ENCODE results near the gene GRK1. TPM values are rescaled to one million over a fixed set of nuclear protein-coding genes. Genes with fewer than 3 reads are reported as not detected.

GRK1 gene
- total RNA-seq, 1 donor from 2014 or later, result 1.1 TPM

DNA sequence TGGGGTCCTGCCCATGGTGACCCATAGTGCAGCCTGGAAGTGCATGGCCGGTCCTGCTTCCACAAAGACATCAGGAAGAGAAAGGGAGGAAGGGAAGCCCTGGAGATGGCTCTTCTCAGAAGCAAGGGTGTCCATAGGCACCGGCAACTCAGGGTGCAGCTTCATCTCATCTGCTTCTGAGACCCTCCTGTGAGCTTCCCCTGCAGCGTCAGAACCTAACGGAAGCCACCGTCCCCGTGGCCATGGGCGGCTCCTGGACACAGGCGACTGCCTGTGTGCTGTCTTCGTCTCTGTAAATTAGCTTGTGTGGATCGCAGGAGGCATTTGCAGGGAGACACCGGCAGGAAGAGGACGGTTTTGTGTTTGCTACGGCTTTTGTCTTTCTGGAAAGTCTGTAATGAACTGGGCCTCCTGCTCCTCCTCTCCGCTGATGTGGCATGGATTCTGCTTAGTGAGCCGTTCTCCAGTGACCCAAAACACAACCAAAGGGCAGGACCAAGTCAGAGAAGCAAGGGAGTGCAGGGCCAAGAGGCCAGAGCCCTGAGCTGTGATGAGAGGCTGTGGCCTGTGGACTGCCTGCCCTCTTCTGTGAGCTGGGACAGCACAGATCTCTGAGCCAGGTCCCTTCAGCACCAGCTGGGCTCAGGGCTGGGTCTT is 11.5 kb upstream of the GRK1 start:
- DNase-seq (ENCODE audit: low spot score, unreplicated experiment), result no peak
- H3K27ac Mint-ChIP-seq, result no peak overlapping the region
- H3K4me1 Mint-ChIP-seq (ENCODE audit: low read depth), result peaks cover 2% of the 10 kb centered on the region
- no peak overlapping the region for H3K4me3 Mint-ChIP-seq (ENCODE audit: low read depth)
- H3K36me3 Mint-ChIP-seq (ENCODE audit: insufficient read depth), result no peaks in the 10 kb centered on the region
- TF ChIP-seq, protein P1, sequence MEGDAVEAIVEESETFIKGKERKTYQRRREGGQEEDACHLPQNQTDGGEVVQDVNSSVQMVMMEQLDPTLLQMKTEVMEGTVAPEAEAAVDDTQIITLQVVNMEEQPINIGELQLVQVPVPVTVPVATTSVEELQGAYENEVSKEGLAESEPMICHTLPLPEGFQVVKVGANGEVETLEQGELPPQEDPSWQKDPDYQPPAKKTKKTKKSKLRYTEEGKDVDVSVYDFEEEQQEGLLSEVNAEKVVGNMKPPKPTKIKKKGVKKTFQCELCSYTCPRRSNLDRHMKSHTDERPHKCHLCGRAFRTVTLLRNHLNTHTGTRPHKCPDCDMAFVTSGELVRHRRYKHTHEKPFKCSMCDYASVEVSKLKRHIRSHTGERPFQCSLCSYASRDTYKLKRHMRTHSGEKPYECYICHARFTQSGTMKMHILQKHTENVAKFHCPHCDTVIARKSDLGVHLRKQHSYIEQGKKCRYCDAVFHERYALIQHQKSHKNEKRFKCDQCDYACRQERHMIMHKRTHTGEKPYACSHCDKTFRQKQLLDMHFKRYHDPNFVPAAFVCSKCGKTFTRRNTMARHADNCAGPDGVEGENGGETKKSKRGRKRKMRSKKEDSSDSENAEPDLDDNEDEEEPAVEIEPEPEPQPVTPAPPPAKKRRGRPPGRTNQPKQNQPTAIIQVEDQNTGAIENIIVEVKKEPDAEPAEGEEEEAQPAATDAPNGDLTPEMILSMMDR (IDR thresholded peaks at IDR 0.05; ENCODE audit: unreplicated experiment), result no peak
- H3K27me3 Mint-ChIP-seq, result no peaks in the 10 kb centered on the region
- no peaks in the 10 kb centered on the region for H3K9me3 Mint-ChIP-seq (ENCODE audit: low read depth)

- peaks cover 2% of the 10 kb centered on the region for H3K4me1 Mint-ChIP-seq (ENCODE audit: low read depth)
- H3K27me3 Mint-ChIP-seq, result no peaks in the 10 kb centered on the region
- TF ChIP-seq, protein P1 (IDR thresholded peaks at IDR 0.05; ENCODE audit: unreplicated experiment), result no peak
- no peak overlapping the region for H3K4me3 Mint-ChIP-seq (ENCODE audit: low read depth)
- DNase-seq (ENCODE audit: low spot score, unreplicated experiment), result no peak
- H3K36me3 Mint-ChIP-seq (ENCODE audit: insufficient read depth), result peaks cover 1% of the 10 kb centered on the region
- H3K9me3 Mint-ChIP-seq (ENCODE audit: low read depth), result peaks cover 6% of the 10 kb centered on the region
- H3K27ac Mint-ChIP-seq, result no peak overlapping the region
Observed at GRCh38 chr13:113656003-113656588, 10.9 kb upstream of the GRK1 start.

- peaks cover 2% of the 10 kb centered on the region for H3K4me1 Mint-ChIP-seq (ENCODE audit: low read depth)
- no peak overlapping the region for H3K27ac Mint-ChIP-seq
- H3K36me3 Mint-ChIP-seq (ENCODE audit: insufficient read depth), result peaks cover 1% of the 10 kb centered on the region
- H3K27me3 Mint-ChIP-seq, result no peaks in the 10 kb centered on the region
- H3K4me3 Mint-ChIP-seq (ENCODE audit: low read depth), result no peak overlapping the region
- TF ChIP-seq, protein P1 (IDR thresholded peaks at IDR 0.05; ENCODE audit: unreplicated experiment), result no peak
- peaks cover 15% of the 10 kb centered on the region for H3K9me3 Mint-ChIP-seq (ENCODE audit: low read depth)
- no peak for DNase-seq (ENCODE audit: low spot score, unreplicated experiment)
Observed at GRCh38 chr13:113656831-113657671, 10.0 kb upstream of the GRK1 start.

GRCh38 chr13:113657851-113658741 is 8.9 kb upstream of the GRK1 start, which contains the start of gene ATP4B:
Gene ATP4B, minus strand, starts transcription at chr13:113658198. Its CDS starts 54 bp downstream, at chr13:113658144.
- no peak for DNase-seq (ENCODE audit: low spot score, unreplicated experiment)
- H3K36me3 Mint-ChIP-seq (ENCODE audit: insufficient read depth), result peaks cover 1% of the 10 kb centered on the region
- TF ChIP-seq, protein P1 (IDR thresholded peaks at IDR 0.05; ENCODE audit: unreplicated experiment), result no peak
- no peaks in the 10 kb centered on the region for H3K27me3 Mint-ChIP-seq
- H3K4me3 Mint-ChIP-seq (ENCODE audit: low read depth), result no peak within 1 kb of the TSS
- H3K4me1 Mint-ChIP-seq (ENCODE audit: low read depth), result peaks cover 2% of the 10 kb centered on the region
- no peak within 1 kb of the TSS for H3K27ac Mint-ChIP-seq
- H3K9me3 Mint-ChIP-seq (ENCODE audit: low read depth), result peaks cover 17% of the 10 kb centered on the region

All from progenitor cell of endocrine pancreas (in vitro differentiated cells).